Measurements from ENCODE around the gene EFCAB5. TPM values are rescaled to one million over a fixed set of nuclear protein-coding genes. Genes with fewer than 3 reads are reported as not detected.

EFCAB5 gene
- total and polyA plus RNA-seq, 2 of the 13 experiments (the other 11 are each of a cell fraction or from before 2014, with no cell fraction given): 0.15 TPM; not detected in 1

DNA sequence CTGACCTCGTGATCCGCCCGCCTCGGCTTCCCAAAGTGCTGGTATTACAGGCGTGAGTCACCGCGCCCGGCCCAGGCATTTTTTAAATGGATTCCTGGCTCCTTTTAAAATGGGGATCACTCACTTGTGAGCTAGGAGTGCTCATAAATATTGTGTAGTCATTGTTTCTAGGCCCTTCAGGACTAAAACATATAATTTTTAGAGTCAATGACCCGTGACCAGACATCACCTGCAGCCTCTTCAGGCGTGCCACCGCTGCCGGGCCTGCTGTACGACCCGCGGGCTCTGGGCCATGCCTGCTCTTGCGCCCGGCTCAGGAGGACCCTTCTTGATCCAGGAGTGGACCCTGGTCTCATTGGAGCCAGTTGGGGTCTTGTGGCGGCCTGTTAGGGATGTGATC, 30.8 kb downstream of the EFCAB5 start (continued):
- TF ChIP-seq NRL (CRISPR knock-in tag; IDR thresholded peaks at IDR 0.05; ENCODE audit: borderline replicate concordance): no peak

DNA sequence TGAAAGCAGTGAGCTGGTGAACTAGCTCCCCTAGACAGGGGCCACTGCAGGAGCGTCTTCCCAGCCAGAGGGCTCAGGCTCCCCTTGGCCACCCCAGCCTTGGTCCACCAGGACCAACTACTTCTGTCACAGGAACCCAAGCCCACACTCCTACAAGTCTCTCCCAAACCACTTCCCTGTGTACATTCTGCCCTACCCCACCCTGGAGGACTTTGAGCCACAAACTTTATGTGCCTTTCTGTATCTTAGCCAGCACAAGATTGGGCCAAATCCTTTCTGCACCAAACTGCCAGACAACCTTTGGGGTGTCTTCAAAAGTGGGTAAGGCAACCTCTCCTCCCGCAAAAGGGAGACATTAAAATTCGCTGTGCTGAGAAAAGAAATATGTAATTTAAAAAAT, 31.6 kb downstream of the EFCAB5 start:
- Histone ChIP-seq H3K27me3 (ENCODE audit: control insufficient read depth in 1 of 2, insufficient read depth in 2 of 2, low read length in 2 of 2) (no peaks in the 10 kb centered on the region), H3K36me3 (replicated peaks in 1 of 2; ENCODE audit: control insufficient read depth in 1 of 2, insufficient read depth in 2 of 2, low read length in 2 of 2) (no peaks in the 10 kb centered on the region), H3K4me1 (ENCODE audit: insufficient read depth, low read length) (no peaks in the 10 kb centered on the region), H2AFZ (ENCODE audit: low read length) (no peak overlapping the region), H3K9ac (ENCODE audit: insufficient read depth, low read depth, low read length) (no peak overlapping the region), H3K4me3 (replicated peaks in 1 of 3; ENCODE audit: insufficient read depth in 1 of 3, low read depth in 2 of 3, low read length in 3 of 3) (no peak overlapping the region), H3K79me2 (ENCODE audit: insufficient read depth, low read length) (no peaks in the 10 kb centered on the region), H3K27ac (ENCODE audit: extremely low read length, insufficient read depth, low read length) (no peak overlapping the region), H3K4me2 (ENCODE audit: low read depth, low read length) (no peak overlapping the region), H4K20me1 (ENCODE audit: insufficient read depth, low read length) (no peaks in the 10 kb centered on the region), H3K9me3 (ENCODE audit: low read length) (no peaks in the 10 kb centered on the region)
- CTCF ChIA-PET (ENCODE audit: low intra/inter-chr PET ratio, low total read pairs): no interaction called here
- FAIRE-seq (no peak), ATAC-seq (no peak), DNase-seq (ENCODE audit: low spot score) (no peak)
- BruUV-seq (replicated peaks): no TSS peak
- intact Hi-C loops (cut with micrococcal nuclease; ENCODE audit: unreplicated experiment): no loop called here
- in situ Hi-C loops (cut with HindIII; ENCODE audit: extremely low pct_ligation_motif_present, low pct_unique_long_range_greater_than_20kb): no loop called here
- POLR2A ChIA-PET: no interaction called here
- 60% methylated on average over 2 of the region's 3 CpGs for WGBS (ENCODE audit: low lambda C conversion rate)
- TF ChIP-seq ZNF605 (CRISPR knock-in tag; IDR thresholded peaks at IDR 0.05) (no peak), FLYWCH1 (CRISPR knock-in tag; IDR thresholded peaks at IDR 0.05) (no peak), U2AF2 (IDR thresholded peaks at IDR 0.05; ENCODE audit: low read depth, low read length) (no peak), ZNF234 (CRISPR knock-in tag; conservative IDR thresholded peaks at IDR 0.05) (no peak), ZNF3 (CRISPR knock-in tag; IDR thresholded peaks at IDR 0.05) (no peak), ZIK1 (CRISPR knock-in tag; IDR thresholded peaks at IDR 0.05; ENCODE audit: borderline replicate concordance, low read depth) (no peak), ZNF598 (CRISPR knock-in tag; IDR thresholded peaks at IDR 0.05; ENCODE audit: borderline replicate concordance) (no peak), ZNF607 (CRISPR knock-in tag; IDR thresholded peaks at IDR 0.05; ENCODE audit: borderline replicate concordance) (no peak), NR3C1 (CRISPR knock-in tag; IDR thresholded peaks at IDR 0.05) (no peak), ZNF496 (CRISPR knock-in tag; IDR thresholded peaks at IDR 0.05; ENCODE audit: insufficient replicate concordance) (no peak), FOXK1 (CRISPR knock-in tag; IDR thresholded peaks at IDR 0.05; ENCODE audit: borderline replicate concordance, low read depth) (no peak), TBL1XR1 (IDR thresholded peaks at IDR 0.05; ENCODE audit: borderline replicate concordance, low read length, partially characterized antibody) (no peak), ZNF333 (CRISPR knock-in tag; IDR thresholded peaks at IDR 0.05; ENCODE audit: borderline replicate concordance) (no peak), ZNF772 (CRISPR knock-in tag; IDR thresholded peaks at IDR 0.05) (no peak)
- TF ChIP-seq, protein P1, sequence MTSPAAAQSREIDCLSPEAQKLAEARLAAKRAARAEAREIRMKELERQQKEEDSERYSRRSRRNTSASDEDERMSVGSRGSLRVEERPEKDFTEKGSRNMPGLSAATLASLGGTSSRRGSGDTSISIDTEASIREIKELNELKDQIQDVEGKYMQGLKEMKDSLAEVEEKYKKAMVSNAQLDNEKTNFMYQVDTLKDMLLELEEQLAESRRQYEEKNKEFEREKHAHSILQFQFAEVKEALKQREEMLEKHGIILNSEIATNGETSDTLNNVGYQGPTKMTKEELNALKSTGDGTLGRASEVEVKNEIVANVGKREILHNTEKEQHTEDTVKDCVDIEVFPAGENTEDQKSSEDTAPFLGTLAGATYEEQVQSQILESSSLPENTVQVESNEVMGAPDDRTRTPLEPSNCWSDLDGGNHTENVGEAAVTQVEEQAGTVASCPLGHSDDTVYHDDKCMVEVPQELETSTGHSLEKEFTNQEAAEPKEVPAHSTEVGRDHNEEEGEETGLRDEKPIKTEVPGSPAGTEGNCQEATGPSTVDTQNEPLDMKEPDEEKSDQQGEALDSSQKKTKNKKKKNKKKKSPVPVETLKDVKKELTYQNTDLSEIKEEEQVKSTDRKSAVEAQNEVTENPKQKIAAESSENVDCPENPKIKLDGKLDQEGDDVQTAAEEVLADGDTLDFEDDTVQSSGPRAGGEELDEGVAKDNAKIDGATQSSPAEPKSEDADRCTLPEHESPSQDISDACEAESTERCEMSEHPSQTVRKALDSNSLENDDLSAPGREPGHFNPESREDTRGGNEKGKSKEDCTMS (CRISPR knock-in tag; conservative IDR thresholded peaks at IDR 0.05): no peak
- TF ChIP-seq, protein P2, sequence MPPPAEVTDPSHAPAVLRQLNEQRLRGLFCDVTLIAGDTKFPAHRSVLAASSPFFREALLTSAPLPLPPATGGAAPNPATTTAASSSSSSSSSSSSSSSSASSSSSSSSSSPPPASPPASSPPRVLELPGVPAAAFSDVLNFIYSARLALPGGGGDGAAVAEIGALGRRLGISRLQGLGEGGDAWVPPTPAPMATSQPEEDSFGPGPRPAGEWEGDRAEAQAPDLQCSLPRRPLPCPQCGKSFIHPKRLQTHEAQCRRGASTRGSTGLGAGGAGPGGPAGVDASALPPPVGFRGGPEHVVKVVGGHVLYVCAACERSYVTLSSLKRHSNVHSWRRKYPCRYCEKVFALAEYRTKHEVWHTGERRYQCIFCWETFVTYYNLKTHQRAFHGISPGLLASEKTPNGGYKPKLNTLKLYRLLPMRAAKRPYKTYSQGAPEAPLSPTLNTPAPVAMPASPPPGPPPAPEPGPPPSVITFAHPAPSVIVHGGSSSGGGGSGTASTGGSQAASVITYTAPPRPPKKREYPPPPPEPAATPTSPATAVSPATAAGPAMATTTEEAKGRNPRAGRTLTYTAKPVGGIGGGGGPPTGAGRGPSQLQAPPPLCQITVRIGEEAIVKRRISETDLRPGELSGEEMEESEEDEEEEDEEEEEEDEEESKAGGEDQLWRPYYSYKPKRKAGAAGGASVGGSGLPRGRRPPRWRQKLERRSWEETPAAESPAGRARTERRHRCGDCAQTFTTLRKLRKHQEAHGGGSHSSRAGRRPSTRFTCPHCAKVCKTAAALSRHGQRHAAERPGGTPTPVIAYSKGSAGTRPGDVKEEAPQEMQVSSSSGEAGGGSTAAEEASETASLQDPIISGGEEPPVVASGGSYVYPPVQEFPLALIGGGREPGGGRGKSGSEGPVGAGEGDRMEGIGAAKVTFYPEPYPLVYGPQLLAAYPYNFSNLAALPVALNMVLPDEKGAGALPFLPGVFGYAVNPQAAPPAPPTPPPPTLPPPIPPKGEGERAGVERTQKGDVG (CRISPR knock-in tag; IDR thresholded peaks at IDR 0.05; ENCODE audit: borderline replicate concordance): no peak
- TF ChIP-seq, protein P3, sequence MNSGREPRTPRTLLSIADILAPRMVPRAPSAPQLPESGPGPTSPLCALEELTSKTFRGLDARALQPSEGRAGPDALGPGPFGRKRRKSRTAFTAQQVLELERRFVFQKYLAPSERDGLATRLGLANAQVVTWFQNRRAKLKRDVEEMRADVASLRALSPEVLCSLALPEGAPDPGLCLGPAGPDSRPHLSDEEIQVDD (CRISPR knock-in tag; IDR thresholded peaks at IDR 0.05; ENCODE audit: borderline replicate concordance): no peak
